Activated CD4-positive, alpha-beta T cell treated with anti-CD3 and anti-CD28 coated beads, Interleukin-2, amount 50 U/mL, for 4 hours (primary cell): ENCODE measurements around the gene DNAL1.

ENCODE experiments used
- DNase-seq, 2 experiments: peaks; one replicate each; pipeline ENCODE4 v3.0.0-alpha.2; 2020

The DNAL1 gene

GRCh38 chr14:73745571-73746519 is 101.1 kb downstream of the DNAL1 start:
- no peak for DNase-seq

DNA sequence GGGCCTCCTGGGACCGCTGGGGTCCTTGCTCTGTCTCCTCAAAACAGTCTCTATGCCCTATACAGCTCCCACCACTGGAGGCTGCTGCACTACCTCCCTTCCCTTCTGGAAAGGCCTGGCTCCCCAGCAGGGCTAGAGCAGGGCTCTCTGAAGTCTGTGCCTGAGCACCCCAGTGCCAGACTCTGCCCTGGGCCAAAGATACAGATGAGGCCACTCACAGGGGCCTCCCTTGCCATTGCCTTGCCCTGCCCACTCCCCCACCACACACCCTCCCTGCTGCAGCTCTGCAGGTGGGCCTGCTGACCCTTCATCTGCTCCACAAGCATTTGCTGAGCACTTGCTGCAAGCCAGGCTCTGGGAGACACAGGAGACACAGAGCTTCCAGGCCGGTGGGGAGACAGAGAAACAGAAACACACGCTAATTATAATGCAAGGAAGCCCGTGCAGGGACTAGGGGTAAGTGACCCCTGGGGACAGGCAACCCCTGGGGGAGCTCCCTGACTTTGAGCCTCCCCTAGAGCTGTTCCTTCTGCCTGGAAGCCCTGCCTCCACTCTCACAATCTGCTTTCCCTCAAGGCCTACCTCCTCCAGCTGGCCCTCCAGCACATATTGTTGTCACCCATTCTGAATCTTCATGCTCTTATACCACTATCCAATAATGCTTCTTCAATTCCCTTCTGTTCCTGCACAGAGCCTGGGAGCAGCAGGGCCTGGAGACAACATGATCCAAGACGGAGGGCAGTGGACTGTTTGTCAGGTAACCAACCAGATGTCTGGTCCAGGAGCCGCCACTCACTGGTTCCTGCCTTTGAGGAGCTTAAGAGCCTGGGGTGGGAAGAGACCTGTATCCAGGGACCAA is 102.0 kb downstream of the DNAL1 start:
- no peak for DNase-seq

GRCh38 chr14:73747379-73748211 is 102.8 kb downstream of the DNAL1 start:
- no peak for DNase-seq

GRCh38 chr14:73748858-73749357 is 104.1 kb downstream of the DNAL1 start:
- DNase-seq = no peak

DNA sequence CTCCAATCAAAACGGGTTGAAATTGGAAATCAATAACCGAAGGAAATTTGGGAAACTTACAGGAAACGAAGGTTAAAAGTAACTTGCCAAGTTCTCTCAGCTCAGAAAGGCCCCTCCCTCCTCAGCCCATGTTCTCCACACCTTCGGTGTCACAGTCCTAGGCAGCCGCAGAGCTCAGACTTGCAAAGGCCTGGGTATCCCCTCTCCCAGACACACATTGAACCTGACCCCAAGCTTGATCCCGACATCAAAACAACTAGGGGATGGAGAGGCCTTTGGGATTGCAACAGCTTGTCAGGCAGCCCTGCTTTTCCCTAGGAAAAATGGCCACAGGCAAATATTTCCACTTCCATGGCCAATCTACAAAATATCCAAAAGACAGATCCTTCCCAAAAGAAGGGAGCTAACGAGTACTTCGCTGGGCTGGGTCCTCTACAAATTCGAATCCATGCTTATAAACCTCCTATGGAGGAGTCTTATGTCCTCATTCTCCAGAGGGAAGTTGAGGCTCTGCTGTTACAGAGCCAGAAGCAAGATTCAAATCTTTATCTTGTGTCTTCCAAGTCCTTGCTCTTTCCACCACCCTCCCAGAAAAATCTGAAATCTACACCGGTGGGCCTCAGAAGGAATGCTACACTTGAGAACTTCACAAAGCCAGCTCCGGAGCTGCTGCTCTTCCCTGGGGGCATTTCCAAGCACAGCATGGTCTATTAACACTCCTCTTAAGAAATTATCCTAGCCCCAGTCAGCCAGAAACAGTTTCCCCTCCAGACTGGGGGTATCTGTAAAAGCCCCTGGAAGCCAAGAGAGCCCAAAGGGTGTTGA is 105.1 kb downstream of the DNAL1 start:
- DNase-seq = no peak

GRCh38 chr14:73750531-73750901 is 105.7 kb downstream of the DNAL1 start:
- no peak for DNase-seq

DNA sequence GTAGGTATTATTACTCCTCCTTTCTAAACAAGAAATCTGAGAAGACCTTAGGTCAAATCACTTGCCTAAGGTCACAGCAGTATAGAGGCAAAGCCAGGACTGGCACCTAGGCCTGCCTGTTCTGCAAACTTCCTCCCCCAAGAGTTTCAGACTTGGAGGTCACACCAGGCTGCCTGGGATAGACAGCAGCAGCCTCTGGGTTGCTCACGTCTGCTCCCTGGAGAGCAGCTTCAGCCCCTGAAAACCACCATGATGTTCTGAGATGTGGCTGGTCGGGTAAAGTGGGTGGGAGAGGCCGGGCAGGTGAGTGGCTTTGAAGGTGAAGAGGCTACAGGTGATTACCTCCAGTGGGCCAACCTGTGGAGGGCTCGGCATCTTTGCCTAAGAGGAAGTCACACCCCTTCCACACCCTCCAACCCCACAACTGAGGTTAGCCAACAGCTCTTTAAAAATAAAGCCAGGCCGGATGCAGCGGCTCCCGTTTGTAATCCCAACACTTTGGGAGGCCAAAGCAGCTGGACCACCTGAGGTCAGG is 106.4 kb downstream of the DNAL1 start:
- DNase-seq = no peak

GRCh38 chr14:73752297-73752992 is 107.7 kb downstream of the DNAL1 start:
- DNase-seq = peak; percentile 42 to 46
